Natural killer cell (primary cell): ENCODE measurements around the gene FBXW12. TPM values are rescaled to one million over a fixed set of nuclear protein-coding genes. Genes with fewer than 3 reads are reported as not detected.

ENCODE experiments used
- ATAC-seq, 3 donors: fragments of 150-1000 bp in 2 of 3; fragments of 200-7000 bp in 1 of 3; cut with Tn5 transposase; 1 replicate in 1 of 3; 2 replicates in 2 of 3; pipeline ENCODE4 v1.10.0; 2021; ENCODE audit warnings: mild to moderate bottlenecking in 2 of 3, moderate library complexity in 2 of 3
- DNase-seq, 2 donors: peaks; one replicate each; pipeline versions ENCODE4 v3.0.0 to v3.0.0-alpha.2; 2013 to 2021; ENCODE audit warnings: mixed read lengths in 1 of 2
- H3K27ac ChIP-seq: one replicate; pipeline ENCODE4 v1.5.1; 2013; ENCODE audit warnings: mild to moderate bottlenecking, low read length
- H3K27me3 ChIP-seq: one replicate; pipeline ENCODE4 v1.6.1; 2013; ENCODE audit warnings: low read length; ENCODE audit not compliant: control insufficient read depth, insufficient read depth
- H3K36me3 ChIP-seq: one replicate; pipeline ENCODE4 v1.6.1; 2013; ENCODE audit warnings: low read length; ENCODE audit not compliant: control insufficient read depth, insufficient read depth
- H3K4me1 ChIP-seq: one replicate; pipeline ENCODE4 v1.6.1; 2013; ENCODE audit warnings: low read length; ENCODE audit not compliant: control insufficient read depth, insufficient read depth
- H3K4me3 ChIP-seq: one replicate; pipeline ENCODE4 v1.5.1; 2013; ENCODE audit warnings: low read length
- H3K9me3 ChIP-seq: one replicate; pipeline ENCODE4 v1.6.1; 2013; ENCODE audit warnings: low read length; ENCODE audit not compliant: control insufficient read depth, insufficient read depth
- H3K27ac Mint-ChIP-seq, 2 donors: one replicate each; pipeline ENCODE4 v1.8.0; 2022; ENCODE audit warnings: mild to moderate bottlenecking in 2 of 2, mixed read lengths in 2 of 2, moderate library complexity in 1 of 2
- H3K27me3 Mint-ChIP-seq, 2 donors: one replicate each; pipeline ENCODE4 v1.8.0; 2022; ENCODE audit warnings: low read depth in 2 of 2, mixed read lengths in 2 of 2
- H3K36me3 Mint-ChIP-seq: one replicate; pipeline ENCODE4 v1.8.0; 2022; ENCODE audit warnings: mixed read lengths
- H3K4me1 Mint-ChIP-seq, 2 donors: one replicate each; pipeline ENCODE4 v1.8.0; 2022; ENCODE audit warnings: mixed read lengths in 2 of 2
- H3K4me3 Mint-ChIP-seq: one replicate; pipeline ENCODE4 v1.8.0; 2022; ENCODE audit warnings: mild to moderate bottlenecking, moderate library complexity, mixed read lengths
- H3K9me3 Mint-ChIP-seq, 2 donors: one replicate each; pipeline ENCODE4 v1.8.0; 2022; ENCODE audit warnings: mixed read lengths in 2 of 2
- WGBS: methylation state at CpG from one replicate; pipeline ENCODE4 v1.1.7; 2013; ENCODE audit warnings: missing lambda C conversion rate; ENCODE audit not compliant: insufficient coverage; 5-methylcytosine and 5-hydroxymethylcytosine counted together
- intact Hi-C: fragments of 100-400 bp; cut with micrococcal nuclease; formaldehyde crosslinking; loops from one replicate; pipeline ENCODE4 v1.14.2; 2022
- total RNA-seq, 4 donors: library from RNA; stranded (reverse); fragments of 120-200 nt in 1 of 4; gene quantifications; one replicate each; pipeline versions ENCODE4 v1.2.3 to v1.2.4, GENCODE V29; 2013 to 2022
- TF ChIP-seq, protein P1 (sequence below): fragments of 200-600 bp; IDR thresholded peaks from one replicate; pipeline ENCODE4 v1.8.0; 2022; ENCODE audit warnings: antibody characterized with exemption

FBXW12 gene
- total RNA-seq, 3 donors from 2014 or later (not counting 1 experiment from before 2014, with no cell fraction given) = 0.25 TPM; not detected in 2

DNA sequence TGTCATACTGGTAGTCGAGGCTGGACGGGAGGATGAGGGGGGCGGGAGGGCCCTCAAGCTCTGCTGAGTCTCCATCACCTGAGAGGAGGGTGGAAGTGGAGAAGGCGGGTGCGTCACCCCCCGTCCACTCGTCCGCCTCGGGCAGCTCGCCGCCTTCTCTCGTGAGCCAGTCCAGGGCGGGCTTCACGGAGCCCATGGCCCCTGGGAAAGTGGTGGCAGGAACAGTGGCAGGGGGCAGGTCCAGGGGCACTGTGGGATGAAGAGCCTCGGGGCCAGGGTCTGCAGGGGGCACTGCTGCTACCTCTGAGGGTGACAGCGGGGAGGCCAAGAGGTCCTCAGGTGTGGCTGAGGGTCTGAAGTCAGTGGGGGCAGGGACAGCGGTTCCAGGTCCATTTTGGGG, 47.6 kb downstream of the FBXW12 start:
- Mint-ChIP-seq H3K27me3 (no peaks in the 10 kb centered on the region), H3K9me3 (no peaks in the 10 kb centered on the region), H3K27ac (no peak overlapping the region), H3K36me3 (no peaks in the 10 kb centered on the region), H3K4me3 (no peak overlapping the region), H3K4me1 (peaks cover 0 to under 1% of the 10 kb centered on the region in 2 donors)
- intact Hi-C loops = no loop called here
- 93% methylated on average over 17 of the region's 17 CpGs for WGBS
- Histone ChIP-seq H3K4me3 (no peak overlapping the region), H3K27ac (no peak overlapping the region), H3K27me3 (no peaks in the 10 kb centered on the region), H3K9me3 (no peaks in the 10 kb centered on the region), H3K4me1 (no peaks in the 10 kb centered on the region), H3K36me3 (no peaks in the 10 kb centered on the region)
- TF ChIP-seq, protein P1, sequence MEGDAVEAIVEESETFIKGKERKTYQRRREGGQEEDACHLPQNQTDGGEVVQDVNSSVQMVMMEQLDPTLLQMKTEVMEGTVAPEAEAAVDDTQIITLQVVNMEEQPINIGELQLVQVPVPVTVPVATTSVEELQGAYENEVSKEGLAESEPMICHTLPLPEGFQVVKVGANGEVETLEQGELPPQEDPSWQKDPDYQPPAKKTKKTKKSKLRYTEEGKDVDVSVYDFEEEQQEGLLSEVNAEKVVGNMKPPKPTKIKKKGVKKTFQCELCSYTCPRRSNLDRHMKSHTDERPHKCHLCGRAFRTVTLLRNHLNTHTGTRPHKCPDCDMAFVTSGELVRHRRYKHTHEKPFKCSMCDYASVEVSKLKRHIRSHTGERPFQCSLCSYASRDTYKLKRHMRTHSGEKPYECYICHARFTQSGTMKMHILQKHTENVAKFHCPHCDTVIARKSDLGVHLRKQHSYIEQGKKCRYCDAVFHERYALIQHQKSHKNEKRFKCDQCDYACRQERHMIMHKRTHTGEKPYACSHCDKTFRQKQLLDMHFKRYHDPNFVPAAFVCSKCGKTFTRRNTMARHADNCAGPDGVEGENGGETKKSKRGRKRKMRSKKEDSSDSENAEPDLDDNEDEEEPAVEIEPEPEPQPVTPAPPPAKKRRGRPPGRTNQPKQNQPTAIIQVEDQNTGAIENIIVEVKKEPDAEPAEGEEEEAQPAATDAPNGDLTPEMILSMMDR = no peak
- ATAC-seq = no peak
- DNase-seq = no peak

DNA sequence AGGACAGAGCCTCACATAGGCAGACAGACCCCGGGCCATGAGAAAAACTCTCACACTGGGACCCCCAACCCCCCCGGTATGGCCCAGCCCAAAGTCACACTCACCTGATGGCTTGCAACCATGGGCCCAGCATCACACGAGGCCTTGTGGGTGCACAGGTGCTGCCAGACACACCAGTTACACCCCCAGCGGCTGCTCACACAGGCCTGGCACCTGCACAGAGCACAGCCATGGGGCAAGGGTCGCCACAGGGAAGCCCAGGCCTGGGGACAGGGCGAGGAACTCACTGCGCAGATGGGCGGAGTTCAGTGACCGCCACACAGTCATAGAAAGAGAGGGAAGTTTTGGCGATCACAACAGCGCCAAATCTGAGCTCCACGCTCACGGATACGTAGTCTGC, 48.5 kb downstream of the FBXW12 start:
- ATAC-seq (no peak), DNase-seq (no peak)
- Histone ChIP-seq H3K9me3 (no peaks in the 10 kb centered on the region), H3K27me3 (no peaks in the 10 kb centered on the region), H3K36me3 (no peaks in the 10 kb centered on the region), H3K4me1 (no peaks in the 10 kb centered on the region), H3K4me3 (no peak overlapping the region), H3K27ac (no peak overlapping the region)
- Mint-ChIP-seq H3K9me3 (no peaks in the 10 kb centered on the region), H3K27ac (no peak overlapping the region), H3K27me3 (no peaks in the 10 kb centered on the region), H3K4me3 (no peak overlapping the region), H3K36me3 (no peaks in the 10 kb centered on the region), H3K4me1 (peaks cover 0 to 4% of the 10 kb centered on the region in 2 donors)
- intact Hi-C loops = no loop called here
- WGBS = 89% methylated on average over 14 of the region's 14 CpGs
- TF ChIP-seq, protein P1 = no peak

DNA sequence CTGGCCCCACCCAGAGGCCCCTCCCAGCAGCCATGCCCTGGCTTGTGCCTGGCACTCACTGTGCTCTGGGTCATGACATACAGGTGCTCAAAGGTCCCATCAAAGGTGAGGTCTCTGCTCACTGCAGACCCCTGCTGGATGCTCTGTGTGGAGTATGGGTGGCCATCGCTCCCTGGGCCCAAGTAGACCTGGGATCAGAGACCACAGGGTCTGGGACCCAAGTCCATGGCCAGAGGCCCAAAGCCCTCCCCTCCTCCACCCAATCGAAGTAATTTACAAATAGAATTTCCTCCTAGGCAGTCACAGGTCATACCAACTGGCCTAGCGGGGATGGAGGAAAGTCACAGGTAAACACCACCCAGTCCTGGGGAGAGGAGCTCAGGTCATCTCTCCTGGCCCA, 50.3 kb downstream of the FBXW12 start:
- no peak for DNase-seq
- Histone ChIP-seq H3K4me3 (no peak overlapping the region), H3K4me1 (no peaks in the 10 kb centered on the region), H3K27ac (no peak overlapping the region), H3K36me3 (no peaks in the 10 kb centered on the region), H3K9me3 (no peaks in the 10 kb centered on the region), H3K27me3 (no peaks in the 10 kb centered on the region)
- H3K27me3 Mint-ChIP-seq = no peaks in the 10 kb centered on the region
- H3K36me3 Mint-ChIP-seq = no peaks in the 10 kb centered on the region
- H3K4me1 Mint-ChIP-seq = peaks cover 0 to 4% of the 10 kb centered on the region in 2 donors
- no peak overlapping the region for H3K27ac Mint-ChIP-seq
- H3K4me3 Mint-ChIP-seq = no peak overlapping the region
- 86% methylated on average over 2 of the region's 3 CpGs for WGBS
- intact Hi-C loops = no loop called here
- H3K9me3 Mint-ChIP-seq = no peaks in the 10 kb centered on the region
- ATAC-seq = no peak
- TF ChIP-seq, protein P1 = no peak

DNA sequence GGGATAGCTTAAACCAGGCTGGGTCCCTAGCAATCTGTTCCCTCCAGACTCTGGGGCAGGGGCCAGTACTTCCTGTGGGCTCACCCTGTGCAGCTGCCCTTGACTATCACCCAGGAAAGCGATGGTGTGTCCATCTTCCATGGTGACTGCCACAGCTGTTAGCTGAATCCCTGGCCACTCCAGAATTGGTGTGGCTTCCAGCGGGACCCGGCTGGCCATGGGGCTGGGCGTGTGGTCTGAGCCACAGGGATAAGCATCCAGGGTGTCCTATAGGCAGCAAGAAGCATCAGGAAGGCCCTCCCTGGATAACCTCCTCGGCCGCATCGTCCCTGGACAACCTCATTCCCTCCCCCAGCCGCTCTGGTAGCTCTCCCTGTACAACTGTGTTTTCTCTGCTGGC, 50.7 kb downstream of the FBXW12 start:
- WGBS = 85% methylated on average over 8 of the region's 8 CpGs
- ATAC-seq = no peak
- intact Hi-C loops = no loop called here

More for the DNA sequence above, 50.7 kb downstream of the FBXW12 start:
- Histone ChIP-seq H3K4me3 (no peak overlapping the region), H3K4me1 (no peaks in the 10 kb centered on the region), H3K27me3 (no peaks in the 10 kb centered on the region), H3K36me3 (no peaks in the 10 kb centered on the region), H3K9me3 (no peaks in the 10 kb centered on the region), H3K27ac (no peak overlapping the region)
- TF ChIP-seq, protein P1 = no peak
- no peak for DNase-seq
- H3K4me3 Mint-ChIP-seq = no peak overlapping the region
- no peaks in the 10 kb centered on the region for H3K36me3 Mint-ChIP-seq
- H3K4me1 Mint-ChIP-seq = peaks cover 0 to 8% of the 10 kb centered on the region in 2 donors
- no peaks in the 10 kb centered on the region for H3K9me3 Mint-ChIP-seq
- peaks cover 0 to 3% of the 10 kb centered on the region in 2 donors for H3K27me3 Mint-ChIP-seq
- H3K27ac Mint-ChIP-seq = no peak overlapping the region
